Head of caudate nucleus (tissue), 42 donors: Measurements from ENCODE around the gene IFT20.

Experiments used
- DNase-seq, 42 donors: peaks; one replicate each; pipeline versions ENCODE4 v3.0.0 to v3.0.0-alpha.2; 2020 to 2021; ENCODE audit warnings: mixed read lengths in 7 of 42
- intact Hi-C: fragments of 100-400 bp; cut with DNase I; formaldehyde crosslinking; loops from one replicate; pipeline ENCODE4 v1.15.0; 2022

IFT20 gene

DNA sequence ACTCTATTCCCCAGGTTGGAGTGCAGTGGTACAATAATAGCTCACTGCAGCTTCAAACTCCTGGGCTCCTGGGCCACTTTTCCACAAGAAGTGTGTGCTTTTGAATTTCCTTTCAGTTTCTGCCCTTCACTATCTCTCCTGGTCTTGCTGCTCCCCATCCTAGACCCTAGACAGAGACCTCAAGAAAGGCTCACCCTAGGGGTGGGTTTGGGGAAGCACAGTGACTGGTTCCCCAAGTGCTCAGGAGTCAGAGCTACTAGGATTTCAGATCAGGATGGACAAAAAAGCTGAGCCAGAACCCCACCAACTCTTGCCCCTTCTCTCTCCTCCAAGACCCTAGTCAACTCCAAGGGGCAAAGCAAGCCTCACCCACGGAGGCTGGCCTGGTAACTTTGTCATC, 31.3 kb upstream of the IFT20 start:
- intact Hi-C loops, result no loop called here
- DNase-seq, result no peak

DNA sequence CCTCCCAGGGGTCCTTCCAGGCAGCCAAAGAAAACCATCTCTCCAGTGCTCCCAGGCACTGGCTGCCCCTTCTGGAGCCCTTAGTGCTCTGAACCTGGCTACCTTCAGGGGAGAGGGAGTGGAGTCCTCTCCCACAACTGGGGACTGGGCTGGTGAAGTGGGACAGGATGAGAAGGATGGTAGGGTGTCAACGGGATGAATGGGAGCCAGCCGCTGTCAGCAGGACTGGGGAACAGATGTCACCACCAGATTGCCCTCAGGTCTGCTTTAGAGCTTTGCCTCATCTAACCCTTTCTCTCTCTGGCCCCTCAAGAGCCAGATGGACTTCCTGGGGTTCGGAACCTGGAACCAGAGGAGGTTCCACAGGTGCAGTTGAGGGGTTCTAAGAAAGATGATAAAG, 30.2 kb upstream of the IFT20 start:
- no peak for DNase-seq

DNA sequence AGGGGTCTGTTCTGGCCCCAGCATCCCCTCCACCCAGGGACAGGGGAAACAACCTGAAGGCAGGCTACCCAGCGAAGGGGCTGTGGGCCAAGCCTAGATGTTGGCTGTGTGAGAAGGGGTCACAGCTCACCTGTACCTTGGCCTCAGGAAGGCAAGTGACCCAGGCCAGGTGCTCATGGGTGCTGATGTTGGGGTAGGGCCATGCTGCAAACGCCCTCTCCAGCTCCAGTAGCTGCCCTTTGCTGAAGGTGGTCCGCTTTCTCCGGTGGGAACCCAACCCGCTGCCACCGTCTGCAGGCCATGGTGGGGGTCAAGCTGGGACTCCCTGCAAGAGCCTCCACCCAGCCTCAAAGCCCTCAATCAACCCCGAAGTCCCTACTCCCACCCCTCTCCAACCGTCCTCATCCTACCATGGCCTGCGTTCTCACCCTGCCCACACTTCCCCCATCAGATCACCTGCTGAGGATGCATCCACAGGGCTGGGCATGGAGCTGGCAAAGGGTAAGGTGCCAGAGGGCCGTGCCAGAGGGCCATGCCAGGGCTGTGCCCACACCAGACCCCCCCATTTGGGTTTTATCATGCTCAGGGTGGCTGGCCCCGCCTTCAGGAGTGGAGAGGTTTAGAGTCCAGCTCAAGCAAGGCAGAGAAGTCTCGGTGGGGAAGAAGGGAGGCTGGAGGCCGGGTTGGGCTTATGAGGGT, 29.5 kb upstream of the IFT20 start, which contains the start of gene SEBOX:
TSS of gene SEBOX (minus strand) at position 535 of the 699 bp plus-strand sequence. CDS start at position 487, 48 bp downstream.
- intact Hi-C loops, result no loop called here
- no peak for DNase-seq

More for the DNA sequence above, 30.2 kb upstream of the IFT20 start:
- intact Hi-C loops, result no loop called here

DNA sequence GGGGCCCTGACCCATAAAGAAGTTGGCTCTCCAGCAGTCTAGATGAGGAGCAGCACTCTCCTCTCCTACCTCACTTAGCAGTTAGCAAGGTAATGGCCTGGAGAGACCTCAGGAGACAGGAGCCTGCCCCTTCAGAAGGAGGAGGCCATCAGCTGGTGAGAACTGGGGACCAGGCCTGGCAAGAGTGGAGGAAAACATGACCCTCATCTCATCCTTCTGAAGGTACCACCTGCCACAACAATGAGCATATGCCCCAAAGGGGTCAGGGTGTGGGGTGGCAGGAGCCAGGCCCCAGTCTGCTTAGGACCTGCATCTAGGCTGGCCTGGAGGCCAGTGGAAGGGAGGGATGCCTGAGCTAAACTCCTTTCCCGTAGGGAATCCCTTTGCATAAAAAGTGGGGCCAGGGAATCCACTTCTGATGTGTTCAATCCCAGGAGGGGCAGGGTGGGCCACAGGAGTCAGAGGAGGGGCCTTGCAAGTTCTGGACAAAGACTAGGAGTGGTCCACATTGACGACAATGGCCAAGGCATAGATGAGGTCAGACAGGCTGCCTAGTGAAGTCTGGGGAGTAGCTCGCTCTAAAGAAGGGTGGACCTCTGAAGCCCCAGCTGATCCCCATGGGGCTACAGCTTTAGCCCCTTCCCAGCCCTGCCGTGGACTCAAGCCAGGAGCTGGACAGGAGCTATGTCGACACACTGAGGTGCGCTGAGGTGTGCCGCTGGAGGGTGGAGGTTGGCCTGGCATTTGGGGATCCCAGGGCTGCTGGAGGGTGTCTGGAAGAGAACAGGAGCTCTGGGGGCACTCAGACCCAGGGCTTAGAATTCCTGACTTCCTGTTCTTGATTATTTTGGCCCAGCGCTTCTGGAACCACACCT, 28.7 kb upstream of the IFT20 start:
- intact Hi-C loops, result no loop called here
- DNase-seq, result no peak

DNA sequence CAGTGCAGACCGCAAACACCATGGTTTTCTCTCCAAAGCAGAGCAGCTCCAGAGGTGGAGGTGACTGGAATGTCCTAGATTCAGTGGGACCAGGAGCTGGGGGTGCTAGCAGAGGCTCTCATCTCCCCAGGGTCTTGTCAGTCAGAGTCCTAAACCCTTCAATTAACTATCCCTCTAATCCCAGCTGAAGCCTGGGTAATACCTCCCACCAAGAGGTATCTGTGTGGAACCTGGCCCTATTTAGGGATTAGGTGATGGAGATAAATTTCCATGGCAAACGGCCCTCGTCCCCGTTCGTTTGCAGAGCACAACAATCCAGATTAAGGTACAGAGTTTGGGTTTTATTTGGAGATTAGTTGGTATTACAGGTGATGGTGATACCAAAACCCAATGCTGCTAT, 27.9 kb upstream of the IFT20 start:
- intact Hi-C loops, result no loop called here
- DNase-seq, result no peak

DNA sequence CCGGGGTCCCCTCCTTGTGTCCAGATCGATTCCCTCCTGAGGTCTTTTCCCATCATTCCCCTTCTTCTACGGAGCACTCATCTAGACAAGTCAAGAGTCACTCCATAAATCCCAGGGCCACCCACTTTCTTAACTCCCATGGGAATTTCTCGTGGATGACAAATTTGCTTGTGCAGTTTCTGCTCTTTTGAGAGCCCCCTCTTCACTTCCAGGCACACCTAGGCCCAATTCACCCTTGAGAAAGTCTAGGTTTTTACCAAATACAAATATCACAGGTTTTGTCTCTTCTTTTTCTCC, 22.6 kb upstream of the IFT20 start:
- intact Hi-C loops, result loop anchor here (1.0 to 2.0 kb wide), 2 partner anchors 23 to 39 kb away; partner anchors contain the start of genes IFT20, TMEM97 and TNFAIP1
- DNase-seq, result no peak

DNA sequence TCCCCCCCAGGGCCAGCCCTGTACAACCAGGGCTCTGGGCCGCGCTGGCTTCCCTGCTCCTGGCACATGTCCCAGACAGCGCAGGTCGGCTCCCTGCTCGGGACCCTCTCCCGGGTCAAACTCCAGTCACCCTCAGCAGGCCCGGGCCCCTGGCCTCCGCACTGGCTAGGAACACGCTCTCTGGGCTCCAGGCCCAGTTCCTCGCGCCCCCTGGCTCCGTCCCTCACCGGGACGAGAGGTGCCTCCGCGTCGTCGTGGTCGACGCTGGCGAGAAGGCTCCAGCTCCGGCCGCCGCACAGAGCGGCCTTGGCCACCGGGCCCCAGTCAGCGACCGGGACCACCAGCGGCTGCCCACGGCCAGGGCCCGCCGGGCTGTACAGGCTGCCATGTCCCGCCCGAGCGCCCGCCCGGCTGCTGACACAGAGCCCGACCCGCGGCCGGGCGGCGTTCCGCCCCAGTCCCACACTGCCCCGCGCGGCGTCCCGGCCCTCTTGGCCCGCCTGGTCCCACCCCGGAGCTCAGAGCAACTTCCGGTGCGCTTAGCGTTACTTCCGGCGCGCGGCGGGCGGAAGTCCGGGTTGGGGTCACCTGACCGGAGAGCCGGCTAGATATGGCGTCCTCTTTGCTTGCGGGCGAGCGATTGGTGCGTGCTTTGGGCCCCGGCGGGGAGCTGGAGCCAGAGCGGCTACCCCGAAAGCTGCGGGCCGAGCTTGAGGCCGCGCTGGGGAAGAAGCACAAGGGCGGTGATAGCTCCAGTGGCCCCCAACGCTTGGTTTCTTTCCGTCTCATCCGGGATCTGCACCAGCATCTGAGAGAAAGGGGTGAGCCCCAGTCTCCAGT, 22.0 kb upstream of the IFT20 start, which contains the start of gene POLDIP2:
TSS of gene POLDIP2 (minus strand) at position 467 of the 840 bp plus-strand sequence. CDS start at position 388, 79 bp downstream.
- intact Hi-C loops, result loop anchor here (1.0 to 2.0 kb wide), 2 partner anchors 22 to 38 kb away; partner anchors contain the start of genes IFT20, TMEM97 and TNFAIP1
- peak; percentile 88 to 99 (median 96) for DNase-seq

DNA sequence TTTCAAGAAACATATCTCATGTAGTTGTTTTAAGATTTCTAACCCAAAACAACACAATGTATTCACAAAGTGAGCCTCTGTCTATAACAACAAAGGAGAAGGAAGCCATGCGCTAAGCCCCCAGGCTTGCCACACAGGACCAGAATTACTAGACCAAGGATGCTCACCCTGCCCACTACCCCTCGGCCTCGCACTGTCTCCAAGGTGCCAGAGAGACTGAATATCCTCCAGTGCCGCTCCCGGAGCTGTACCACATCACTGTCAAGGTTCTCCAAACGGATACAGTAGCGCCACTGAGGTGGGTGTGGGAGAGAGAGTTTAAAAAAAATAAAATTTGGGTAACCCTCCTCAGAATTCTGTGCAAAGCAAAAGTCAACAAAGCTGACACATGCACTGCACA, 15.0 kb upstream of the IFT20 start:
- intact Hi-C loops, result no loop called here
- DNase-seq, result no peak

DNA sequence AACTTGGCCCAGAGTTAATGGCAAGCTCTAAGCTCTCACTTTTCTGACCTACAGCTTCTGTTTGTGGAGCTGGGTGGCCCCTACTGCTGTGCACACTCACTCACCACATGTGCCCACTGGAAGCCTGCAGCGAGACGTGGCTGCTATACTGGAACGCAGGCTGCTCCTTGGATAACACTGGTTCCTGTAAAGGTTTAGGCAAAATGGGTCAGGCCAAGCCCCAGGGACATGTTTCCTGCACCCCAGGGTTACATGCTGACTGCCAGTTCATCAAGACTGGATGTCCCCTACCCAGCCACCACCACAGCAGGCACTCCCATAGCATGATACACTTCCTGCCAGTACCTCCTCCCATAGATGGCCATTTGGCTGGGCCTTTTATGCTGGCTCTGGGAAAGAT, 13.7 kb upstream of the IFT20 start:
- intact Hi-C loops, result no loop called here
- DNase-seq, result no peak

DNA sequence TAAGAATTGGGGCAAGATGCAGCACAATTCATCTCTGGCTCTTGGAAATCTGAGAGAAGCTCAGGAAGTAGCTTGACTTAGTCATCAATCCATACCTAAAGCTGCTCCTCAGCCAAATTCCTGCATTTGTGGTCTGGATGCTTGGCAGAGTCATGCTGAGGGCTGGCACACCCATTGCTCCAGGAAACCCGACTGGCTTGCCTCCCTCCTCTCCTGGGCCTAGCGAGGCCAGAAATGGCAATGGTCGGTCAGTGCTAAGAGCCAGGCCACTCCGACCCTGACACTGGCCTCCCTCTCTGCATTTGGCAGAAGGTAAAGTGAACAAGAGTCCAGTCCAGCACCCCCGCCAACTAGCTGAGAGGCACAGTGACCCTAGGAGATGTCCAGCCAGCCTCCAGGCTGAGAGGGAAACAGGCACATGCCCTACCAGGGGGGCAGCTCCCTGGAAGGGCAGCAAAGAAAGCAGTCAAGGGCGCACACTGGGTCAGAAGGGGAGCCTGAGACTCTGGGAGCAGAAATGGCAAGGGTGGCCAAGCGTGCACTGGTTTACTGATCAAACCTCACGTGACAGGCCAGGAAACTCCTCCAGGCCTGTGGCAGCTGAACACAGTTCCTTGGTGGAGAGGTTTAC, 12.1 kb upstream of the IFT20 start:
- intact Hi-C loops, result no loop called here

DNA sequence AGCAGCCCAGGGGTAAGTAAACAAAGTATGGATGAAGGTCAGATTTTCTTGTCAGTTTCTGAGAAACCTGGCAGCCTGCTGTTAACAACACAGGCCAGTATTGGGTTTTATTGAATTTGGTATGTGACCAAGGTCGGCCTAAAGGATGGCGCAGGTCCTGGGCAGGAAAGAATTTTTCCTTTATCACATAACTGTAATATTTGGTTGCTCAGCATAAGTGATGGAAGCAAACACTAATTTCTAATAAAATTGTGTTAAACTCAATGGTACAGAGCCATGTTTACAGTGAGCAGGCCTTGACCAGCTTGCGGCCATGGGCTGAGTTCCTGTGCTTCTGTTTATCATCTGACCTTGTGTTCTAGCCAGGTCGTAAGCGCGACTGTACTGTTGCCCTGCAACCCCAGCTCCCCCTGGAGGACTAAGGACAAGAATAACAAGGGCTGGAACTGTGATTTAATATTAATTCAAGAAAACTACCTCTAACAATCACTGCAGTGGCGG, 11.5 kb upstream of the IFT20 start:
- no peak for DNase-seq
- intact Hi-C loops, result no loop called here

More for the DNA sequence above, 12.1 kb upstream of the IFT20 start:
- no peak for DNase-seq

DNA sequence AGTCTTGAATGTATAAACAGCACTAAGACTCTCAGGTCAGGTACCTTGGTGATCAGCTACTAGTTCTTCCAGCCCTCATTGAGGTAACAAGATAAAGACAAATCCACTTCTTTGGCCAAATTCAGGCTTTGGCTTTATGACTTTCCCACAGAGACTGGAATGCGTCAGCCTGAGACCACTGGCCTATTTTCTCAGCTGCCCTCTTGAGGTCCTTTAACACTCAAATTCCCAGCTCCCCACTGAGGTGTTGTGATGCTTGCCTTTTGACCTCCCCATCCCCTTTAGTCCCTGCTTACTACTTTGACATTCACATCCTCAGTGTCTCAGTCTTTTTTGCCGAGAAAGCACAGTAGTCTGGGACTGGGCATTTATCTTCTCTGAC, 10.9 kb upstream of the IFT20 start:
- DNase-seq, result no peak
- intact Hi-C loops, result no loop called here

DNA sequence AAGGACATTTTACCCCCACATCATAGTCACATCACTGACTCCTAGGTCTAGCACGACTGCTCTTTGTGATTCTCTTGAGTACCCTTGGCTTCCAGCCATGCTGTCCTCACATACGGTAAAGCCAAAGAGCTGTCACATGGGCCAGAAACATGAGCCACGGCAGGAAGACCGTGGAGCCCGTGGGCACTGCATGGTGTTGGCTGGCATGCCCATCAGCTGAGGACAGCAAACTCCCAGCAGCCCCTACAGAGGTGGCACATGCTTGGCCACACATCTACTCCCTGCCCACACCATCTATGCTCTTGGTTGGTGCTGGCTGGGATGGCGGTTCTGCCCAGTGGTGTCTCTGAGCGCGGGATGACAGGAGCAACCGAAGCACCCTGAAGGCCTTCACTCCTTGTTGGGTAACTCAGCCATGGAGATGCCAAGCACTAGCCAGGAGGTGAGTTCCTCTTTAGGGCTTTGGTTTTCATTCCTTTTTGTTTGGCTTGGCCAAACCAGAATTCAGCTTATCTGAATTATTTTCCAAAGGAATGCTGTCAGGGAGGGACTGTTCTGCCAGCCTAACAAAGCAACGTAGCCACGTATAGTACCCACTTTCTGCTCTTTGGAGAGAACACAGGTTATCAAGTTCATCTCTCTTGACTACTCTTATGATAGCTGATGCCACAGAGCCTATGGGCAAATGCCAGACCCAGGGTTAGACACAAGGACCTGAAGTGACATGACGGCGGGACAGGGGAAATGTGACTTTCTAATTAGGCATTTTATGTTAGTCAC, 10.3 kb upstream of the IFT20 start:
- intact Hi-C loops, result no loop called here
- DNase-seq, result no peak

DNA sequence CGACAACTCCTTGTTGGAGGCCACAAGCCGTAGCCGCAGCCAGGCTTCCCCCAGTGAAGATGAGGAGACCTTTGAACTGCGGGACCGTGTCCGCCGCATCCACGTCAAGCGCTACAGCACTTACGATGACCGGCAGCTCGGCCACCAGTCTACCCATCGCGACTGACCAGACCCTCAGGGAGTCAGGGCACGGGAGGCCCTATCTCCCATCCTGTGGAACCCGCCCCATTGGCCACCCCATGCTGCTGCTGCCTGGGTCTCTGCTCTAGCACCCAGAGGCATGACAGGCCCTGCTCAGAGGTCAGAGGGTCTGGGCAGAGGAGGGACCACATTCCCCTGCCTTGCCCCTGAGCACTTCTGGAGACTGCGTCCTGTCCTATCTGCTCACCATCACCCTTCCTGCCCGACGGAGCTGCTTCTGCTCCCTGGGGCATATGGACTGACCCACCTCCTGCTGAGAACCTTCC, 9.2 kb upstream of the IFT20 start:
- DNase-seq, result no peak
- intact Hi-C loops, result no loop called here

DNA sequence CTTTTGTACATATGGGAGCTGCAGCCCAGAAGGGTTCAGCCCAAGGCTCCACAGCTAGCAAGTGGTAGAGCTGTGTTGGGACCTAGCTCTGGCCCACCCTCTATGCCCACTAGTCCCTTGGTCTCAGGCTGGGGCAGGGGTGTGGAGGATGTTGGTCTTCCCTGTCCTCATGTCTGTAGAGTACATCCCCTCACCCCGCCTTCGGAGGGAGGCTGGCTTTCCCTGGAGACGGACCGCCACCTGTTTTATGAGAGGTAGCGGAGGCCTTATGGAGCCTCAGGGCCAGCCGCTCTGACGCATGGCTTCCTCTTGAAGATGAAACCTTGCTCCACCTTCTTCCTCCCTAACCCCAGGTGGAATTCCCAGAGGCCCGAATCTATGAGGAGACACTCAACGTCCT, 8.7 kb upstream of the IFT20 start:
- intact Hi-C loops, result no loop called here
- DNase-seq, result no peak

DNA sequence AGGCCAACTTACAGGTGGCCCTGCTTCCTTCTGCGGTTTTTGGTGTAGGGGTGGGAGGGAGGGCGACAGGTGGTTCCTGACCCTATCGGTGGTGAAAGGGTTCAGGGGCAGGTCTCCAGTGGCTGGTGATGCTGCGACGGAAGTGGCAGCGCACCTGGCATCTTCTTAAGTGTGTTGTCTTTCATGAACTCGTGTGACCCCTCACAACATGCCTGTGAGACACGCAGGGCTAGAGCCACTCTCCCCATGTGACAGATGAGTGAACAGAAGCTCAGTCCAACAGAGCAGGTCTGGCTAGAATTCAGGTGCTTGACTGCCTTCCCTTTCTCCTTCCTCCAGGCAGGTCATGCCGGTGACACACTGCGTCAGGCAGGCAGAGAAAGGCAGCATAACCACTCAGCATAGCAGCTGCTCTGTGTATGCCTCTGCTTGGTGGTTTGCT, 8.2 kb upstream of the IFT20 start:
- intact Hi-C loops, result no loop called here
- no peak for DNase-seq

DNA sequence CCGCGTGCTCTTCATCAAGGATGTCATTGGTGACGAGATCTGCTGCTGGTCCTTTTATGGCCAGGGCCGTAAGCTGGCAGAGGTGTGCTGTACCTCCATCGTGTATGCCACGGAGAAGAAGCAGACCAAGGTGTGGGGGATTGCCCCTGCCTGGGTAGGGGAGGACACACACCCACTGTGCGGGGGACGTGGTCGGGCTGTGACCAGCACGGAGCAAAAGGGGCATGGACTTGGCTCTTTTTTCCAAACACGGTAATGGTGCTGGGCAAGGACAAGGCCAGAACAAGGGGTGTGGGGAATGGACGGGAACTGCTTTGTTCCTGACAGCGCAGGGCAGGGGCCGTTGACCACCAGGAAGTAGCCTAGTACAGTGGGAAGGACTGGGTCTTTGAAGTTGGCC, 7.0 kb upstream of the IFT20 start:
- DNase-seq, result no peak
- intact Hi-C loops, result no loop called here

DNA sequence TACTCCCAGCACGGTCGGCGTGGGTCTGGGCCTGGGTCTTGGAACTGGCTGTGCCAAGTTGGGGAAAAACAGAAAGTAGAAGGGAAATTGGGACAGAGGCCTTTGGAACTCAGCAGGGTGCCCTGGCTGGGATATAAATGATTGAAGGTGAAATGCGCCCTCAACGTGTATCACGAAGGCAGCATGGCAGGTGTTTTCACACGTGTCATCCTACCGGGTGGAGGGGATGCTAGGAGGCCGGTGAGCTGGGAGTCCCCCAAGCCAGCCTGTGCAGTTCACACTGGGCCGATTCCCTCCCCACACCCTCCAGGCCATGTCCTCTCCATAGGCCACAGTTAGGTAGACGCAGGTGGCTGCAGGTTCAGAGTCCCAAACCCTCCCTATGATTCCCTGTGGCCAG, 6.2 kb upstream of the IFT20 start:
- no peak for DNase-seq
- intact Hi-C loops, result no loop called here
